Epithelial cell of proximal tubule (primary cell): ENCODE data around the gene MTUS2. TPM values are rescaled to one million over a fixed set of nuclear protein-coding genes. Genes with fewer than 3 reads are reported as not detected.

ENCODE experiments used
- DNase-seq: peaks from one replicate; pipeline ENCODE4 v3.0.0-alpha.2; 2011; ENCODE audit warnings: low read depth
- H3K4me3 ChIP-seq: 2 replicates; pipeline ENCODE4 v1.5.1; 2011; ENCODE audit warnings: low read depth, mild to moderate bottlenecking, low read length
- total RNA-seq: library from RNA; depleted of rRNA; stranded (reverse); fragments of >200 nt; gene quantifications from 2 replicates; pipeline ENCODE4 v1.2.3, GENCODE V29; 2015
- TF ChIP-seq, protein P1 (sequence below): conservative IDR thresholded peaks from 2 replicates; pipeline ENCODE4 v1.5.1; 2012; ENCODE audit warnings: low read depth, mild to moderate bottlenecking, low read length

Gene MTUS2
- total RNA-seq, 1 donor from 2014 or later, result not detected

DNA sequence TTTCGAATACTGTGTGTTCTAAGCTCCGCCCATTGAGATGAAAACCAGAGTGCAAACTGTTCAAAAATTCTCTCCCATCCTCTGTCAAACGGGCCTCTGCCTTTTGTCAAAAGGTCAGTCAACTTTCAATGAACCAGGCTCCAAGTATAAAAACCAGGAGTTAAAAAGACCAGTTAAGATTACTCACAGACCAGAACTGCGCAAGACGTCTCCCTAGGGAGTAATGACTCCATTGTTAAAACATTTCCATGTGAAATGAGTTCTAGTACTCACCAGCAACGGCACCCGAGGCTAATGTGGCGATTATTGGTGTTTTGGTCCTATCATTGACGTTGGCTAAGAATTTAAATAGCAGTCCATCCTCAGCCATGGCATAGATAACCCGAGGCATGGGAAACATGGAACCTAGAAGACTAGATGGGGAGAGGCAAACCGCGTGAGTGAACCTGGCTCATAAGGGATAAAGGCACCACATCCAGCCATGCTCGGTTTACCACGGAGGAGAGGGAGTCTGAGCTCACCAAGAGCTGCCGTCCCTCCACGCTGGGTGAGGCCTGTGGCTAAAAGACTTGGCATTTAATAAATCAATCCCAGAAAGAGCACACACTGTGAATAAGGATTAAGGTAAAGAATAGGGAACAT lies 702.0 kb downstream of the MTUS2 start:
- no peak for DNase-seq
- TF ChIP-seq, protein P1, sequence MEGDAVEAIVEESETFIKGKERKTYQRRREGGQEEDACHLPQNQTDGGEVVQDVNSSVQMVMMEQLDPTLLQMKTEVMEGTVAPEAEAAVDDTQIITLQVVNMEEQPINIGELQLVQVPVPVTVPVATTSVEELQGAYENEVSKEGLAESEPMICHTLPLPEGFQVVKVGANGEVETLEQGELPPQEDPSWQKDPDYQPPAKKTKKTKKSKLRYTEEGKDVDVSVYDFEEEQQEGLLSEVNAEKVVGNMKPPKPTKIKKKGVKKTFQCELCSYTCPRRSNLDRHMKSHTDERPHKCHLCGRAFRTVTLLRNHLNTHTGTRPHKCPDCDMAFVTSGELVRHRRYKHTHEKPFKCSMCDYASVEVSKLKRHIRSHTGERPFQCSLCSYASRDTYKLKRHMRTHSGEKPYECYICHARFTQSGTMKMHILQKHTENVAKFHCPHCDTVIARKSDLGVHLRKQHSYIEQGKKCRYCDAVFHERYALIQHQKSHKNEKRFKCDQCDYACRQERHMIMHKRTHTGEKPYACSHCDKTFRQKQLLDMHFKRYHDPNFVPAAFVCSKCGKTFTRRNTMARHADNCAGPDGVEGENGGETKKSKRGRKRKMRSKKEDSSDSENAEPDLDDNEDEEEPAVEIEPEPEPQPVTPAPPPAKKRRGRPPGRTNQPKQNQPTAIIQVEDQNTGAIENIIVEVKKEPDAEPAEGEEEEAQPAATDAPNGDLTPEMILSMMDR, result no peak
- H3K4me3 ChIP-seq, result no peak overlapping the region

DNA sequence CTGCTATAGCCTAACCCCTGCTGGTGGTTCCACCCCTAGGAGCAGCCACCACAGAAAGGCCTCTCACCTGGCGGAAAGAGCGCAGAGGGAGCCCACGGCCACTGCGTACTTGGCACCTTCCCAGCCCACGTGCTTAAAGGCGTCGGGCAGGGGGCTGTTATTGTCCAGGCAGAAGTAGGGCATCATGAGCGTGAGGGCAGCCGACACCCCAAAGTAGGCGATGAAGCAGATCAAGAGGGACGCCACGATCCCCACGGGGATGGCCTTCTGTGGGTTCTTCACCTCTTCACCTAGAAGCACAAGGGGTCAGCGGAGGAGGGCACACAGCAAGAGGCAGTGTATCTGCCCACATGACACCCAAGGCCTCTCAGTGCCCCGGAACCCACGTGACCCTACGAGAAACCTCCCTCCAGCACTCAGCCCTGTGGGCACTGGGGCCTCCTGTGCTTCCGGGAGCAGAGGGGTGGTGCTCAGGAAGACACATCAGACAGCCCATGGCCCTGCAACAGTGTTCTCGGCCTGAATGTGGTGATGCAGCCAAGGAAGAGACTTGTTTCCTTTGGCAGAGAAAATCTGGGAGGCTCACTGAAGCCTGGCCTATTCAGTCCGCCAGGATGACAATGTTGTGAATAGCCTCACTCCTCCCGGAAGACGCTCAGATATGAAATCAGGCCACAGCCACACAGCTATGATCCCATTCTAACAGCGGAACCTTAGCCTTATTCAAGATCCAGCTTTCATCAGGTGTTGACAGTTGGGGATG lies 703.2 kb downstream of the MTUS2 start:
- DNase-seq, result no peak
- H3K4me3 ChIP-seq, result no peak overlapping the region
- TF ChIP-seq, protein P1, result no peak

DNA sequence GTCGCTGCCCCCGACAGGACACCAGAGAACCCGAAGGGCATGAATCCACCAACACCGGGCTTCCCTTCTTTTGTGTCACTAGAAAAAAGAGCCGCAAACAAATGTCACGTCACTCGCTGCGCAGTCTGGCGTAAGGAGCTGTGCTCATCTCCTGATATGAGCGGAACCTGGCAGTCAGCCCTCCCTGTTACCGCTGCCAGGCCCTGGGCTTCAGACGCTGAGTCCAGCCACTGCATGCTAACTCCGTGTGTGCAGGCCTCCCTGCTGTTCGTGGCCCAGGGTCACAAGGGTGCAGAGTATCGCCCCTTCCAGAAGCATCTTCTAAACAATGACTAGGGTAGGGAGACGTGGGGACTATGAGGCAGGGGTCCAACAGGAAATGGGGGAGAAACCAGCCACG lies 704.0 kb downstream of the MTUS2 start:
- no peak overlapping the region for H3K4me3 ChIP-seq
- TF ChIP-seq, protein P1, result no peak
- DNase-seq, result no peak

DNA sequence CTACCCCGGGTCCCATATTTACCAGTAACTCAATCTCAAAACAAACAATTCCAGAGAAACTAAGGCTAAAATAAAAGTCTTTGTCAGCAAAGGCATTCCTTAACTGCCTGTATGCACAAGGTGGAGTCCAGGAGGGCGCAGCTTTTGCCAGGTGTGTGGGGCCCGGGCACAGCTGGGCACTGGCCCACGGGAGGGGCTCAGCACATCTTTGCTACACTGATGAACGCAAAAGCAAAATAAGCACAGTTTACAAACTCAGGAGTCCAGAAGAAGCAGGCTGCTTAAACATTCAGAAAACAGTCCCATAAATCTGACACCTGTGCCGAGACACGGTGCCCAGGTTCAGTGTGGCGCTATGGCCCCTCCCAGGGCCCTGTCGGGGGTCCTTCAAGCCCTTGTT lies 704.5 kb downstream of the MTUS2 start:
- TF ChIP-seq, protein P1, result no peak
- DNase-seq, result no peak
- H3K4me3 ChIP-seq, result no peak overlapping the region

DNA sequence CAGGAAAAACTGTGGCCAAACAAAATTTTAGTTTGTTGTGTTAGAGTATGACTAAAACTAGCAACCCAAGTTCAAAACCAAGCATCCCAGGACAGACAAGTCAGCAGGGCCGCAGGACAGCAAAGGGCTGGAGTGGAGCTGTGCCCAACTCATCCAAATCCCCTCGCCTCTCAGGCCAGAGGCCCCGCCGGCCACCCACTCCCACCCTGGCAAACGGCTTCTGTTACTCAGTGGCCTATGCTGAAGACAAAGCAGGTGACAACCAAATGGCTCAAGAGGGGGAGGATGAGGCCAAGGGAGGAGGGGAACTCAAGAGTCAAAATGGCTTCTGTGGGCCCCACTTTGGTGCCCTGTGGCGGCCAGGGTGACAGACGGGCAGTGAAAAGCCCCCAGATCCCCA lies 705.6 kb downstream of the MTUS2 start:
- no peak overlapping the region for H3K4me3 ChIP-seq
- TF ChIP-seq, protein P1, result no peak
- DNase-seq, result no peak

DNA sequence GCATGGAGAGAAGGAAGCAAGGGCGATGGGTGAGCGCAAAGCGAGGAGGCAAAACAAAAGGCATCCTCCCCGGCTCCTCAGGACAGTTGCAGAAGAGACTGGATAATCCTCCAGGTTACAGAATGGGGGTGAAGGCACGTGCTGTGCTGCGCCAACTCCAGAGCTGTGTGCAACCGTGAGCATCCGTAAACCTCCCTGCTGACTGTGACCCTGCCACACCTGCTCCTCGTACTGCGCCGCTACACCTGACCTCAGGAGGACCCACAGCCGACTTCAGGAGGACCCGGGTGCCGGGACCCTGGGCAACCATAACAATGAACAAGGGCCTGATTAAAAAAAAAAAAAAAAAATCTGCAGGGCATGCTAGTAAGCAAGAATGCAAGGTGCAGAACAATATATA lies 706.6 kb downstream of the MTUS2 start:
- H3K4me3 ChIP-seq, result no peak overlapping the region
- DNase-seq, result no peak
- TF ChIP-seq, protein P1, result no peak
